Endothelial cell of umbilical vein (primary cell): ENCODE results near the gene PTK6. TPM values are rescaled to one million over a fixed set of nuclear protein-coding genes. Genes with fewer than 3 reads are reported as not detected.

Experiments used
- BruUV-seq: library from RNA; stranded (reverse); fragments of 400-500 nt; replicated peaks from 2 replicates; lab custom pipeline; 2021; lab: Mats Ljungman, UMichigan
- CTCF ChIA-PET: fragments of 300-600, 350-600 bp; sonication (Branson Sonifier 250); formaldehyde crosslinking; loops from one replicate; lab custom pipeline; 2021; ENCODE audit warnings: antibody characterized with exemption, inconsistent platforms; lab: Charles Lee
- POLR2A ChIA-PET: fragments of 300-600, 350-600 bp; sonication (Branson Sonifier 250); formaldehyde crosslinking; loops from one replicate; lab custom pipeline; 2021; ENCODE audit warnings: antibody characterized with exemption, inconsistent platforms; lab: Charles Lee
- DNase-seq: peaks from one replicate; pipeline ENCODE4 v3.0.0-alpha.2; 2011; ENCODE audit warnings: low read depth, low spot score
- FAIRE-seq: peaks from 2 replicates; lab custom pipeline; 2011; peaks lifted over from hg19 to GRCh38; lab: Jason Lieb, UNC
- H2AFZ ChIP-seq: 2 replicates; pipeline ENCODE4 v1.6.0; 2012; ENCODE audit warnings: low read depth, low read length, control low read depth, inconsistent platforms
- H3K27ac ChIP-seq: 2 replicates; pipeline ENCODE4 v1.5.1; 2011; ENCODE audit warnings: low read depth, mild to moderate bottlenecking, control low read depth, low read length, moderate library complexity; ENCODE audit not compliant: insufficient read depth
- H3K27me3 ChIP-seq, 2 experiments: 2 replicates each; pipeline versions ENCODE4 v1.6.0 to v1.6.1; 2011; ENCODE audit warnings: low read length in 2 of 2, mixed read lengths in 1 of 2; ENCODE audit not compliant: control insufficient read depth in 2 of 2, insufficient read depth in 2 of 2
- H3K36me3 ChIP-seq, 2 experiments: 2 replicates in 1 of 2; 3 replicates in 1 of 2; pipeline ENCODE4 v1.5.1; 2011; ENCODE audit warnings: low read length in 2 of 2, mild to moderate bottlenecking in 1 of 2, moderate library complexity in 1 of 2; ENCODE audit not compliant: control insufficient read depth in 2 of 2, insufficient read depth in 2 of 2; ENCODE audit errors: extremely low read depth in 1 of 2
- H3K4me1 ChIP-seq: 3 replicates; pipeline ENCODE4 v1.5.1; 2011; ENCODE audit warnings: mild to moderate bottlenecking, low read length; ENCODE audit not compliant: control insufficient read depth, insufficient read depth; ENCODE audit errors: extremely low read depth
- H3K4me2 ChIP-seq: 2 replicates; pipeline ENCODE4 v1.6.1; 2011; ENCODE audit warnings: low read length, control low read depth, mixed read lengths; ENCODE audit not compliant: insufficient read depth
- H3K4me3 ChIP-seq, 3 experiments: fragments of 200-600 bp in 1 of 3; sonication (generic), shearing (Covaris generic) in 1 of 3; replicated peaks in 1 of 3; 2 replicates each; pipeline ENCODE4 v1.5.1; 2011 to 2016; ENCODE audit warnings: control low read depth in 3 of 3, low read length in 3 of 3, mild to moderate bottlenecking in 2 of 3, inconsistent platforms in 1 of 3, low read depth in 1 of 3, moderate library complexity in 1 of 3; ENCODE audit not compliant: insufficient read depth in 1 of 3
- H3K79me2 ChIP-seq: 2 replicates; pipeline ENCODE4 v1.6.0; 2012; ENCODE audit warnings: low read length, inconsistent platforms; ENCODE audit not compliant: control insufficient read depth, insufficient read depth
- H3K9ac ChIP-seq: replicated peaks from 2 replicates; pipeline ENCODE3; 2011; ENCODE audit warnings: low read length, control low read depth; ENCODE audit not compliant: insufficient read depth; ENCODE audit errors: extremely low read depth
- H3K9me1 ChIP-seq: replicated peaks from 3 replicates; pipeline ENCODE4 v1.6.0; 2011; ENCODE audit warnings: mild to moderate bottlenecking, low read length; ENCODE audit not compliant: control insufficient read depth, insufficient read depth; ENCODE audit errors: extremely low read depth
- H3K9me3 ChIP-seq: replicated peaks from 2 replicates; pipeline ENCODE4 v1.5.1; 2012; ENCODE audit warnings: low read length, inconsistent platforms; ENCODE audit not compliant: control insufficient read depth, insufficient read depth
- H4K20me1 ChIP-seq: replicated peaks from 2 replicates; pipeline ENCODE3; 2011; ENCODE audit warnings: mild to moderate bottlenecking, low read length; ENCODE audit not compliant: control insufficient read depth, insufficient read depth; ENCODE audit errors: extremely low read depth
- CTCF ChIP-seq, 2 donors: IDR thresholded peaks; 1 replicate in 1 of 2; 2 replicates in 1 of 2; pipeline ENCODE4 v1.5.1; 2011; ENCODE audit warnings: low read length in 2 of 2, mild to moderate bottlenecking in 2 of 2, moderate library complexity in 2 of 2, control low read depth in 1 of 2, inconsistent platforms in 1 of 2, low read depth in 1 of 2; ENCODE audit not compliant: insufficient read depth in 1 of 2; ENCODE audit errors: extremely low read depth in 1 of 2
- EZH2 ChIP-seq: IDR thresholded peaks from 2 replicates; pipeline ENCODE4 v1.6.1; 2012; ENCODE audit warnings: borderline replicate concordance, low read depth, mild to moderate bottlenecking, moderate library complexity, low read length, inconsistent platforms; ENCODE audit not compliant: severe bottlenecking
- FOS ChIP-seq: IDR thresholded peaks from 2 replicates; pipeline ENCODE4 v1.6.1; 2011; ENCODE audit warnings: mild to moderate bottlenecking, low read length, moderate library complexity, borderline replicate concordance; ENCODE audit not compliant: insufficient read depth
- GATA2 ChIP-seq: IDR thresholded peaks from 2 replicates; pipeline ENCODE4 v1.7.0; 2011; ENCODE audit warnings: low read depth, mild to moderate bottlenecking, moderate library complexity, mixed read lengths, low read length; ENCODE audit not compliant: insufficient read length, insufficient read depth
- JUN ChIP-seq: IDR thresholded peaks from 2 replicates; pipeline ENCODE4 v1.6.1; 2011; ENCODE audit warnings: borderline replicate concordance, low read depth; ENCODE audit not compliant: insufficient read length, insufficient read depth
- MAX ChIP-seq: IDR thresholded peaks from 2 replicates; pipeline ENCODE4 v1.6.1; 2011; ENCODE audit not compliant: insufficient read depth, insufficient read length
- MYC ChIP-seq: IDR thresholded peaks from one replicate; pipeline ENCODE4 v1.6.1; 2011; ENCODE audit warnings: mild to moderate bottlenecking, low read depth, low read length
- POLR2A ChIP-seq: IDR thresholded peaks from 2 replicates; pipeline ENCODE4 v1.6.1; 2012; ENCODE audit warnings: low read depth, mild to moderate bottlenecking, control low read depth, low read length
- dilution Hi-C: fragments of 300-500 bp; cut with MboI; formaldehyde crosslinking; loops from one replicate; pipeline ENCODE4 v1.15.0; 2019; ENCODE audit warnings: low sequenced_read_pairs; ENCODE audit not compliant: extremely low pct_ligation_motif_present
- intact Hi-C: fragments of 100-400 bp; cut with micrococcal nuclease; formaldehyde crosslinking; loops from one replicate; pipeline ENCODE4 v1.10.0; 2022
- polyA plus RNA-seq, 4 experiments: library from polyadenylated mRNA; depleted of rRNA in 3 of 4; stranded (reverse) in 3 of 4; unstranded in 1 of 4; fragments of >200 nt; gene quantifications; 2 replicates each; pipeline versions ENCODE4 v1.2.1 to v1.2.3, GENCODE V29; 2011 to 2012; ENCODE audit warnings: missing spikeins in 1 of 4
- total RNA-seq: library from RNA; stranded (reverse); gene quantifications from 2 replicates; pipeline ENCODE4 v1.2.3, GENCODE V29; 2021

PTK6 gene
- total and polyA plus RNA-seq, 2 donors (not counting 3 experiments of a cell fraction or from before 2014, with no cell fraction given), result 0.18 TPM; not detected in 1

GRCh38 chr20:63556873-63557478, 19.8 kb upstream of the PTK6 start:
- no peaks in the 10 kb centered on the region for H4K20me1 ChIP-seq
- H3K79me2 ChIP-seq, result no peaks in the 10 kb centered on the region
- no peak overlapping the region for H3K4me2 ChIP-seq
- POLR2A ChIA-PET, result no interaction called here
- no TSS peak for BruUV-seq
- H2AFZ ChIP-seq, result no peak overlapping the region
- H3K9ac ChIP-seq, result no peak overlapping the region
- TF ChIP-seq JUN (no peak), MYC (no peak), POLR2A (no peak), FOS (no peak), GATA2 (no peak), MAX (no peak), CTCF (IDR thresholded peaks at IDR 0.05; ENCODE audit: extremely low read depth in 1 of 2, insufficient read depth in 1 of 2, low read depth in 1 of 2, low read length in 2 of 2) (no peak), EZH2 (no peak)
- H3K9me1 ChIP-seq, result no peaks in the 10 kb centered on the region
- H3K27me3 ChIP-seq, result no peaks in the 10 kb centered on the region
- intact Hi-C loops, result no loop called here
- H3K27ac ChIP-seq, result no peak overlapping the region
- no peaks in the 10 kb centered on the region for H3K9me3 ChIP-seq
- FAIRE-seq (no peak), DNase-seq (no peak)
- H3K4me1 ChIP-seq, result no peaks in the 10 kb centered on the region
- peaks cover 0 to 11% of the 10 kb centered on the region in 2 experiments for H3K36me3 ChIP-seq
- dilution Hi-C loops, result no loop called here
- CTCF ChIA-PET, result no interaction called here
- H3K4me3 ChIP-seq, result no peak overlapping the region
